ENCODE data around the gene SV2B. TPM values are rescaled to one million over a fixed set of nuclear protein-coding genes. Genes with fewer than 3 reads are reported as not detected.

Gene SV2B
- total and polyA plus RNA-seq, 9 of the 15 experiments (the other 6 are each of a cell fraction or from before 2014, with no cell fraction given): 0.01 to 0.25 (median 0.11) TPM

- in situ Hi-C loops (cut with MboI): loop anchor here (25.0 kb wide), 1 partner anchor 925 kb away; no protein-coding TSS in a partner anchor
- ChIA-PET CTCF (ENCODE audit: low intra/inter-chr PET ratio) (no interaction called here), POLR2A (no interaction called here)
- Histone ChIP-seq H3K79me2 (ENCODE audit: control insufficient read depth, insufficient read depth, low read length) (no peaks in the 10 kb centered on the region), H3K9me1 (ENCODE audit: control insufficient read depth, insufficient read depth, low read length) (no peaks in the 10 kb centered on the region), H3K27me3 (ENCODE audit: control insufficient read depth in 2 of 2, insufficient read depth in 2 of 2, low read length in 2 of 2) (peaks cover 4 to 9% of the 10 kb centered on the region in 2 experiments; a peak in 3 of 5 replicates), H3K9me3 (replicated peaks; ENCODE audit: control insufficient read depth, insufficient read depth, low read depth, low read length) (no peaks in the 10 kb centered on the region), H2AFZ (ENCODE audit: low read depth, low read length) (no peak overlapping the region), H3K4me1 (replicated peaks in 1 of 2; ENCODE audit: control insufficient read depth in 2 of 2, insufficient read depth in 2 of 2, low read length in 2 of 2) (no peaks in the 10 kb centered on the region), H3K4me2 (ENCODE audit: insufficient read depth, low read length) (no peak overlapping the region), H3K36me3 (ENCODE audit: control insufficient read depth, insufficient read depth, low read length) (no peaks in the 10 kb centered on the region), H3K9ac (ENCODE audit: insufficient read depth in 1 of 2, low read depth in 2 of 2, low read length in 2 of 2) (no peak overlapping the region), H4K20me1 (replicated peaks; ENCODE audit: control insufficient read depth, insufficient read depth, low read length) (no peaks in the 10 kb centered on the region; the same call in 1 of the 2 replicates), H3K27ac (ENCODE audit: extremely low read depth, low read depth, low read length) (no peak overlapping the region), H3K4me3 (no peak overlapping the region)
- ATAC-seq: no peak
- intact Hi-C loops (cut with micrococcal nuclease): no loop called here
- no TSS peak for BruUV-seq (replicated peaks)
- TF ChIP-seq HDAC3 (IDR thresholded peaks at IDR 0.05; ENCODE audit: borderline replicate concordance, partially characterized antibody) (no peak), RBFOX2 (IDR thresholded peaks at IDR 0.05; ENCODE audit: low read depth, low read length) (no peak), STAG1 (CRISPR knock-in tag; IDR thresholded peaks at IDR 0.05; ENCODE audit: borderline replicate concordance) (no peak), ZBTB2 (IDR thresholded peaks at IDR 0.05) (no peak), BCLAF1 (IDR thresholded peaks at IDR 0.05; ENCODE audit: borderline replicate concordance in 1 of 2, control insufficient read depth in 1 of 2, low read depth in 2 of 2, low read length in 1 of 2) (no peak), BACH1 (tag; IDR thresholded peaks at IDR 0.05) (no peak), SETDB1 (IDR thresholded peaks at IDR 0.05; ENCODE audit: low read length) (no peak), SMAD3 (CRISPR knock-in tag; conservative IDR thresholded peaks at IDR 0.05) (no peak), PHTF2 (CRISPR knock-in tag; IDR thresholded peaks at IDR 0.05) (no peak), IRF1 (CRISPR knock-in tag; IDR thresholded peaks at IDR 0.05; ENCODE audit: borderline replicate concordance) (no peak), ETS2 (tag; IDR thresholded peaks at IDR 0.05; ENCODE audit: borderline replicate concordance, poor library complexity, severe bottlenecking) (no peak)
- no peak for FAIRE-seq
- DNase-seq (ENCODE audit: extremely low read depth in 1 of 4, low spot score in 3 of 4): no peak
- 0% methylated on average over 5 of the region's 5 CpGs for WGBS (ENCODE audit: insufficient coverage, low coverage, missing lambda C conversion rate)
These were observed 137.4 kb downstream of the SV2B start for GRCh38 chr15:91237445-91237844.

All from K562 (cell line).